GM18520 (cell line): ENCODE results near the gene ARTN.

Source experiments
- ATAC-seq: cut with Tn5 transposase; IDR thresholded peaks from one replicate; pipeline ENCODE4 v1.9.1; 2021; ENCODE audit not compliant: unreplicated experiment

ARTN gene

DNA sequence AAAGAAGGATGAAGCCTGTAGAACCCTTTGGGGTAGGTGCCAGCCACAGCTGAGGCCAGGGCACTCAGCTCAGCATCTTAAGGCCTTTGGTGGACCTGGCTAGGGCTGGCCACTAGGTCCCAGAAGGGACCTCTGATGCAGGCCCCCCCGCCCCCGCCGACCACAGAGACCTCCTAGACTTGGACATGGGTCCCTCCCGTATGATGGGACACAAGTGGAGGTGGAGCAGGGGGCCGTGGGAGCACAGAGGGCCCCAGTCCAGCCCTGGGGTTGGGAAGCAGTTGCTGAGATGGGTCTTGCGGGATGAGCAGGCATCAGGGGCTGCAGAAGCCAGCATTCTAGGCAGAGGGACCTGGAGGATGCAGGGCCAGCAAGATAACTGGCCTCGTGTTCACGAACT, 48.6 kb downstream of the ARTN start:
- no peak for ATAC-seq

- no peak for ATAC-seq
Observed at GRCh38 chr1:43982808-43983207, 49.2 kb downstream of the ARTN start.

GRCh38 chr1:43983253-43983899, 49.8 kb downstream of the ARTN start:
- no peak for ATAC-seq

- no peak for ATAC-seq
Observed at GRCh38 chr1:43984855-43985254, 51.3 kb downstream of the ARTN start.

DNA sequence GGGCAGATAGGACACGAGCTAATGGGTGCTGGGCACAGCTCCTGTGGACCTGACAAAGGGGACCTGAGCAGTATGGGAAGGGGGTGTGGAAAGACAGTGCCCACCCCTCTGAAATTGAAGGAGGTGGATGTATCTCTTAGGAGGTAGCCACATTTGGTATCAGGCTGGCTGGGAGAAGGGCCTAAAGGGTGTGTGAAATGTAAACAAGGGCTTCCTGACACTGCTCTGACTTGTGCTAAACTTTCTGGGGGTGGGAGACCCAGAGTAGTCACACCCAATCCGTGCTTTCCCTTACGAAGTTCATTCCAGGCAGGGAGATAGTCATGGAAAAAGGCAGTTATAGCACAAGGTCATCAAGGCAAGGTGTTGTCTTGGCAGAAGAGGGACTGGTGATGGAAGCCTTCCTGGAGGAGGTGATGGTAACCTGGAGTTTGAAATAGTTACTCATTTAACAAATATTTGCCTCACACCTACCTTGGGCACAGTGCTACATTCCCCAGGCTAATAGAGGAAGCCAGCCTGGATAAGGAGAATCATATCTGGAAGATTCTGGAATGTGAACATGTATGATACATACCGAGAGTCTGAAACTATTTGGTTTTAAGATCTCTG, 52.5 kb downstream of the ARTN start:
- ATAC-seq, result no peak

DNA sequence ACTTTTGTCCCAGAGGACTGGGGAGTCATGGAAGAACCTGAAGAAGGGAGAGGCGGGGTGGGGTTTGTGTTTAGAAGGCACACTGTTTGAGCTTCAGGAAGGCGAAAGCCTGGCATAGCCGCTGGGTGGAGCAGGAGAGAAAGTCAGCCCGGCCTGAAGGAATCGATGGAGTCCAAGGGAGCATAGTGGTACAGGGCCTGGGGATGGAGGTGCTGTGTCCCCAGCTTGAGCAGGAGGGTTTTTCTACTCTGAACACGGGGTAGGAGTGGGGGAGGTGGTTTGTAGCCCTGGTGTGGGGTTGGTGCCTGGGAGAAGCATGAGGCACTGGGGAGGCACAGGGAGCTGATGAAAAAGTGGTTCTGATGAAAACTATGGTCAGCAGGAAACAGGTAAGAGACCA, 53.1 kb downstream of the ARTN start:
- ATAC-seq, result no peak
